ENCODE measurements around the gene AUTS2. TPM values are rescaled to one million over a fixed set of nuclear protein-coding genes. Genes with fewer than 3 reads are reported as not detected.

Gene AUTS2
- total RNA-seq, 1 experiment from 2014 or later = 256 TPM

- H3T11ph ChIP-seq (ENCODE audit: low read length) = no peak overlapping the region
- H2BK20ac ChIP-seq (ENCODE audit: low read depth, low read length, poor library complexity, severe bottlenecking) = no peak overlapping the region
- Mint-ChIP-seq H3K27me3 (ENCODE audit: low read depth) (no peaks in the 10 kb centered on the region), H3K36me3 (ENCODE audit: insufficient read depth in 1 of 3, low read depth in 3 of 3) (peaks cover 0 to 5% (median 0%) of the 10 kb centered on the region in 3 experiments; a peak in 1 of 7 replicates), H3K9me3 (peaks cover 0 to 2% of the 10 kb centered on the region in 2 experiments; a peak in 3 of 5 replicates), H3K4me3 (no peak overlapping the region; a peak in 1 of 5 replicates), H3K27ac (no peak overlapping the region), H3K4me1 (peaks cover 28 to 32% of the 10 kb centered on the region in 2 experiments)
- H3K4me2 ChIP-seq (ENCODE audit: insufficient read depth, insufficient read length, low read length) = no peak overlapping the region
- H3K27ac ChIP-seq (ENCODE audit: insufficient read length, low read depth, low read length) = no peak overlapping the region
- H3K4me1 ChIP-seq (ENCODE audit: insufficient read depth, low read length) = peaks cover 7% of the 10 kb centered on the region; the same call in 1 of the 2 replicates
- no peak overlapping the region for H3K56ac ChIP-seq (ENCODE audit: insufficient read length, low read depth, low read length)
- H3K4ac ChIP-seq (ENCODE audit: low read depth, low read length) = no peak overlapping the region
- no peak overlapping the region for H4K8ac ChIP-seq (replicated peaks; ENCODE audit: insufficient read length, low read depth, low read length)
- H4K5ac ChIP-seq (ENCODE audit: insufficient read length, low read depth, low read length) = no peak overlapping the region
- H3K23me2 ChIP-seq (ENCODE audit: insufficient read length, low read depth, low read length, poor library complexity, severe bottlenecking) = no peaks in the 10 kb centered on the region
- no peaks in the 10 kb centered on the region for H3K27me3 ChIP-seq (ENCODE audit: insufficient read depth, low read length)
- H2BK15ac ChIP-seq (ENCODE audit: low read depth, low read length) = no peak overlapping the region
- no peaks in the 10 kb centered on the region for H3K9me3 ChIP-seq (ENCODE audit: control insufficient read depth, low read depth, low read length)
- no peaks in the 10 kb centered on the region for H3K79me2 ChIP-seq (ENCODE audit: insufficient read depth, low read length)
- no peak overlapping the region for H2BK5ac ChIP-seq (ENCODE audit: insufficient read length, low read length)
- H3K9ac ChIP-seq (ENCODE audit: extremely low read depth, insufficient read length, low read length) = no peak overlapping the region
- no peak overlapping the region for H4K91ac ChIP-seq (ENCODE audit: insufficient read length, low read depth, low read length)
- no peak overlapping the region for H2AK5ac ChIP-seq (ENCODE audit: insufficient read length, low read length)
- no CpG with 5 or more reads among the region's 6 CpGs for WGBS (ENCODE audit: extremely low coverage, insufficient read length, low lambda C conversion rate)
- no peaks in the 10 kb centered on the region for H4K20me1 ChIP-seq (ENCODE audit: control insufficient read depth, insufficient read depth, insufficient read length)
- H2BK12ac ChIP-seq (ENCODE audit: insufficient read length, low read depth, low read length) = no peak overlapping the region
- no peak overlapping the region for H2AFZ ChIP-seq (ENCODE audit: low read length)
- H3K79me1 ChIP-seq (ENCODE audit: insufficient read depth, low read depth, low read length, poor library complexity, severe bottlenecking) = no peaks in the 10 kb centered on the region
- H2BK120ac ChIP-seq (ENCODE audit: low read depth, low read length, poor library complexity, severe bottlenecking) = no peak overlapping the region
- H3K23ac ChIP-seq (ENCODE audit: insufficient read length, low read depth, low read length) = no peak overlapping the region
- DNase-seq = no peak
- H3K18ac ChIP-seq (ENCODE audit: insufficient read length, low read depth, low read length) = no peak overlapping the region
- H3K14ac ChIP-seq (ENCODE audit: insufficient read depth, low read length) = no peak overlapping the region
- TF ChIP-seq CTCF (conservative IDR thresholded peaks at IDR 0.05) = no peak
These were observed 585.0 kb downstream of the AUTS2 start for GRCh38 chr7:70183278-70183677.

Data from H9 (cell line).